ENCODE data around the gene OLA1.
A peak's percentile ranks its signal among the peaks of the same experiment; 100 is the strongest.

- no peak for TF ChIP-seq CEBPB (IDR thresholded peaks at IDR 0.05)
- TF ChIP-seq CREB1 (IDR thresholded peaks at IDR 0.05; ENCODE audit: low read depth) = no peak
- TF ChIP-seq NFIC (IDR thresholded peaks at IDR 0.05) = no peak
- no peak for TF ChIP-seq REST (IDR thresholded peaks at IDR 0.05; ENCODE audit: low read depth)
- TF ChIP-seq, protein P1, sequence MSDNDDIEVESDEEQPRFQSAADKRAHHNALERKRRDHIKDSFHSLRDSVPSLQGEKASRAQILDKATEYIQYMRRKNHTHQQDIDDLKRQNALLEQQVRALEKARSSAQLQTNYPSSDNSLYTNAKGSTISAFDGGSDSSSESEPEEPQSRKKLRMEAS (IDR thresholded peaks at IDR 0.05) = no peak
- no peak for TF ChIP-seq ZBTB7A (IDR thresholded peaks at IDR 0.05; ENCODE audit: low read depth)
- no peak for TF ChIP-seq YY1 (IDR thresholded peaks at IDR 0.05; ENCODE audit: low read depth)
- no peak for TF ChIP-seq TCF12 (IDR thresholded peaks at IDR 0.05; ENCODE audit: low read depth)
- no peak for TF ChIP-seq TAF1 (IDR thresholded peaks at IDR 0.05; ENCODE audit: low read depth)
- TF ChIP-seq FOXM1 (IDR thresholded peaks at IDR 0.05; ENCODE audit: borderline replicate concordance, low read depth) = no peak
- TF ChIP-seq RAD21 (IDR thresholded peaks at IDR 0.05; ENCODE audit: low read depth) = peak; percentile 12; the same call in 1 of the 2 replicates
Measured at GRCh38 chr2:174048243-174048642, 200.1 kb downstream of the OLA1 start.
